ENCODE results near the gene PPP5C.

PPP5C gene

DNA sequence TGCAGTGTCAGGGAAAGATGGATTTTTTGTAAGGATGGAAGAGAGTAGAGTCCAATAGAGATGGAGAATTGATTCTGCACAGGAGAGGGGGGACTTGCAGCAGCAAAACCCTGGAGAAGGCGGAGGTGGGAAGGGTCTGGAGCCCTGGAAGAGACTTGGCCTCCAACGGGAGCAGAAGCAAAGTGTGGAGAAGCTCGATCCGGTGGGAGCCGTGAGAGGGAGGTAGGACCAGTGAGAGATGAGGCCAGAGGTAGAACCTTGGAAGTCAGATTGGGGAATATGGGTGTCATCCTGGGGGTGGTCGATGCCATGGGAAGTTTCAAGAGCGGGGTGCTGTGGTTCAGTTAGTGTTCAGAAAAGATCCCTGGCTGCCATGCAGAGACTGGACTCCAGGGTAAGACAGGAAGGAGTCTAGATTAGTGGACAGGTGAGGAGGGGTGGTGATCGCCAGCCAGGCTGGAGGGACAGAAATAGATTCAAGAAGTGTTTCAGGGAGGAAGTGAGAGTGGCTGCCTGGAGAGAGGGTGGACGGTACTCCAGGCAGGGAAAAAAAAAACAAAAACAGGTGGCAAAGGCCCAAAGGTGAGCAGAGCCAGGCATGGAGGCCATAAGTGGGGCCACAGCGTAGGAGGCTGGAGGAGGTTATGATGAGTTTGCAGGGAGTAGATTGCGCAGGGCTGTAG, 2.6 kb downstream of the PPP5C start:
- Mint-ChIP-seq H3K9me3 (no peaks in the 10 kb centered on the region), H3K36me3 (peaks cover 31% of the 10 kb centered on the region), H3K4me1 (peaks cover 65% of the 10 kb centered on the region), H3K4me3 (peak overlapping the region; percentile 92), H3K27ac (peak overlapping the region; percentile 93)
- DNase-seq (ENCODE audit: low spot score in 2 of 2) (no peak), ATAC-seq (no peak)

DNA sequence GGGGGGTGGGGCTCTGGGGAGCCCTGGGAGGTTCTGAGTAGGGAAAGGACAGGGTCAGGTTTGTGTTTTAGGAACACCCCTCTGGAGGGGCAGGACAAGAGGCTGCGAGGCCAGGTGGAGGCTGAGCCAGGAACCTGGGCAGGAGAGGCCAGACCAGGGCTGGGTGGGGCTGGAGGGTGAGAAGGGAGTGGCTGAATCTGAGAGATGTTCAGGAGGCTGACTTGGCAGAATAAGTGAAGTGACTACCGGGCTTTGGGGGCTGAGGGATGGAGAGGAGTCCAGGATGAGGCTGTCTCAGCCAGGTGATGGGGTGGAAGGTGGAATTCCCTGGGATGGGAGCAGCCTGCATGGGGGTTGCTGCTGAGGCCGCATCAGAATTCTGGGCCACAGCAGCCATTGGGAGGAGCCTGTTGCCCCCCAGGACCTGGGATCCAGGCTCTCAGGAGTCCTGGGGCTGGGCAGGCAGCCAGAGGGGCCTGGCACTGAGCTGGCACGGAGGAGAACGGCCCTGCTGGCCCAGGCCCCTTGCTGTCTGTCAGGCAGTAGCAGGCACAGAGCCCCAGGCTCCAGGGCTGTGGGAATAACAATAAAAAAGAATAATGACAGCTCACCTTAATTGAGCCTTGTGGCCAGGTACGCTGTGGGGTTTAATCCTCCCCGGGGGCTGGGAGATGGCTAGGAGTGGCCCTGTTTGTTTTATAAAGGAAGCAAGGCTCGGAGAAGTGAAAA, 3.3 kb downstream of the PPP5C start:
- Mint-ChIP-seq H3K9me3 (no peaks in the 10 kb centered on the region), H3K36me3 (peaks cover 38% of the 10 kb centered on the region), H3K4me3 (peak overlapping the region; percentile 92), H3K27ac (peak overlapping the region; percentile 93), H3K4me1 (peaks cover 73% of the 10 kb centered on the region)
- DNase-seq (ENCODE audit: low spot score in 2 of 2): peak in 1 of 2 donors; percentile 57
- no peak for ATAC-seq

DNA sequence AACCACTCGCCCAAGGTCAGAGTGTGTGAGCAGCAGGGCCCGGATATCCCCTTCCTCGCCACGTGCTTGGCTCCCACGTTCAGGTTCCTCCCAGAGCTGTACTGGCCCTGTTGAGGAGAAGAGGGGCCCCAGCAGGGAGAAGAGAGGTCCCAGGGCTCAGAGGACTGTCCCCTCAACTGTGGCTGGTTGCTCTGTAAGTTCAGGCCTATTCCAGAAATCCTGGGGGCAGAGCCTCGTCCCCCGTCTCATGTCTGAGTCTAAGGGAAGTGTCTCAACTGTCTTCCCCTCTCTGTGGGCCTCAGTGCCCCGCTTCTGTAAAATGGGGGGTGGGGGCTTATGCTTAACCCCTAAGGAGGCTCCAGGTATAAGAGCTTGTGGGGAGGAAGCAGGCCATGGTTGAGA, 3.9 kb downstream of the PPP5C start:
- H3K4me3 Mint-ChIP-seq: peak overlapping the region; percentile 92
- peaks cover 73% of the 10 kb centered on the region for H3K4me1 Mint-ChIP-seq
- peak; percentile 15 to 58 for DNase-seq (ENCODE audit: low spot score in 2 of 2)
- peak overlapping the region; percentile 93 for H3K27ac Mint-ChIP-seq
- peak; percentile 38 for ATAC-seq
- peaks cover 44% of the 10 kb centered on the region for H3K36me3 Mint-ChIP-seq
- no peaks in the 10 kb centered on the region for H3K9me3 Mint-ChIP-seq

DNA sequence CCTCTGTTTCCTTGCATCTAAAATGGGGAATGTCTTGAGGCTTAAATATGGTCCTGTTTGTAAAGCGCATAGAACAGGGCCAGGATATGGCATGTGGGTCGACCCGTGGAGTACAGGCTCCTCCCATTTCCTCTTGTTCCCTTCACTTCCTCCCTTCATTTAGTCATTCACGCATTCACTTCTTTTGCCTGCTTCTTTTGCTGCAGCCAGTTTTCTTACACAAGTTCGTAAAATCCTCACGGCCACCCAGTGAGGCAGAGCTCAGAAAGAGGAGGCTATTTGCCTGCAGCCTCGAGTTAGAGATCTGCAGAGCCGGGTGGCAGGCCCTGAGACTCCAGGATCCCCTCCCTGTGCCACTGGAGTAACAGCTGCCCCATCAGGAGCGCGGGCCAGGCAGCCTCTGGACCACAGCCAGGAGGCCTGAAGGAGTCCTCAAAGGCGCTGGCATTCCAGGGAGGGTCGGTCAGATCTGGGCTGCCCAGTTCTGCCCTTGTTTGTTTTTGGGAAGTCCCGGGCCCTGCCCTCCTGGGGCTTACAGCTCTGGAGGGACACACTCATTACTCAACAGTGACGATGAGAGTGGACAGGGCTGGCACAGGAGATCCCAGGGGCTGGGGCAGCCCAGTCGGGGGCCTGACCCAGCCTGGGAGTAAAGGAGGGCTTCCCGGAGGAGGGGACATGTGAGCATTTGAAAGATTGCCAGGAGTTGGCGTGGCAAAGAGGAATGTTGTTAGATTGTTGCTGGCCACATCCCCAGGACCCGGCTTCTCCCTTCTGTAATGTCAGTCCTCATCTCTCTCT, 4.6 kb downstream of the PPP5C start:
- Mint-ChIP-seq H3K4me1 (peaks cover 78% of the 10 kb centered on the region), H3K36me3 (peaks cover 51% of the 10 kb centered on the region), H3K4me3 (peak overlapping the region; percentile 92), H3K27ac (peak overlapping the region; percentile 93), H3K9me3 (no peaks in the 10 kb centered on the region)
- ATAC-seq (peak; percentile 31), DNase-seq (ENCODE audit: low spot score in 2 of 2) (peak in 1 of 2 donors; percentile 59)

DNA sequence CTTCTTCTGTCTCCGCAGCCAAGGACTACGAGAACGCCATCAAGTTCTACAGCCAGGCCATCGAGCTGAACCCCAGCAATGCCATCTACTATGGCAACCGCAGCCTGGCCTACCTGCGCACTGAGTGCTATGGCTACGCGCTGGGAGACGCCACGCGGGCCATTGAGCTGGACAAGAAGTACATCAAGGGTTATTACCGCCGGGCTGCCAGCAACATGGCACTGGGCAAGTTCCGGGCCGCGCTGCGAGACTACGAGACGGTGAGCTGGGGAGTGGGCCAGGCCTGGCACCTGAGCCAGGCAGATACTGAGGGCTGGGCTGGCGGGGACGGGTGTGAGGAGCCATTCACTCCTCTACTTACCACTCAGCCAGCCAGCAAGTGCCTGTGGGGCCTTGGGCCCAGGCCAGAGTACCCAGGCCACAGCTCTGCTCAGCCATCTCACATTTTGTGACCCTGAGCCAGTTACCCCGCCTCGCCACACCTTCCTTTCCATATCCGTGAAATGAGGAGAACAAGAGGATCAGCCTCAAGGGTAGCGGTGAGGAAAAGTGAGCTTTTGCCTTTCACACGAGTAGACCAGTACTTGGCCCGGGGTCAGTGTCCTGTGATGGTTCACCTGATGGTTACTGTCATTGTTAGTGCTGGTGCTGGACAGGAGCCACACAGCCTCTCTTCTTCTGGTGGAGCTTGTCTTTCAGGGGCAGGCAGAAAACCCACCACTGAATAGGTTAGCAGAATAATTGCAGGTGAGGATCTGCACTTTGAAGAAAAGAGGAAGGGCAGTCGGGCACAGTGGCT, 7.0 kb downstream of the PPP5C start:
- Mint-ChIP-seq H3K4me1 (peaks cover 77% of the 10 kb centered on the region), H3K9me3 (no peaks in the 10 kb centered on the region), H3K27ac (peak overlapping the region; percentile 91), H3K36me3 (peaks cover 66% of the 10 kb centered on the region), H3K4me3 (no peak overlapping the region)
- ATAC-seq (no peak), DNase-seq (ENCODE audit: low spot score in 2 of 2) (no peak)

DNA sequence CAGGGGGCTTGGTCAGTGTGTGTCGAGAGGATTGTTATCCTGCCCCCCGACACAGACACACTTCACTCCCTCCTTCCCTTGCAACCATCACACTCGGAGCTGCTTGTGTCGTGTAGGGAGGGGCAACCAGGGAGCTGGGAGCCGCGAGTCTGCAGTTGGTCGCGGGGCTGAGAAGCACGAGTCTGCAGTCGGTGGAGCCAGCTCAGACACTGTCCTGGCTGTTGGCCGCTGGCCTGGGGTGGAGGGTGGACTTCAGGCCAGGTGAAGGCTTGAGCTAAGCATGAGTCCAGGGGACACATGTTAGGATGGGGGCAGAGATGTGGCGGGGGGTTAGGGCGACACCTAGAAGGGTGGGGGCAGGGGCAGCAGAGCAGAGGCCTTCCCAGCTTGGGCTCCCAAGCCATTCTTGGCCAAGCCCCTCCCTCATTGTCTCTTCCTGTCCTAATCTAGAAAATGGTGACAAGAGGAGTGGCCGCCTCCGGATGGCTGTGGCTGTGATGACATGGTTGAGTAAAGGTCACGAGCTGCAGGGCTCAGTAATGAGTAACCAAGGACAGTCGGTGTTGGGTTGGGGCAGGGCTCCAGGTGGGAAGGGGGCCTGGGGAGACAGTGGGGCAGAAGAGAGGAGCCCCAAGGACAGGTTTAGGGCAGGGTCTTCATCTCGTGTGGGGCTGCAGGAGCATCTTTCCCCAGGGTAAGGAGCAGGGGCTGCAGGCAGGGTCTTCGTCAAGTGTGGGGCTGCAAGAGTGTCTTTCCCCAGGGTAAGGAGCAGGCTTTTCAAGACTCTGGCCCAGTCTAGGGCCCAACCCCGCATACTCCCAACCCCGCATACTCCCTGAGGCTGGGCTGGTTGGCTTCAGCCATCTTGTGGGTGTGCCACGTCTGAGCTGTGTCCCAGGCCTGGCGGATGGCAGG, 8.6 kb downstream of the PPP5C start:
- ATAC-seq: peak; percentile 76
- Mint-ChIP-seq H3K9me3 (no peaks in the 10 kb centered on the region), H3K36me3 (peaks cover 79% of the 10 kb centered on the region), H3K4me1 (peaks cover 64% of the 10 kb centered on the region), H3K27ac (peak overlapping the region; percentile 91), H3K4me3 (peak overlapping the region; percentile 36)
- no peak for DNase-seq (ENCODE audit: low spot score in 2 of 2)

DNA sequence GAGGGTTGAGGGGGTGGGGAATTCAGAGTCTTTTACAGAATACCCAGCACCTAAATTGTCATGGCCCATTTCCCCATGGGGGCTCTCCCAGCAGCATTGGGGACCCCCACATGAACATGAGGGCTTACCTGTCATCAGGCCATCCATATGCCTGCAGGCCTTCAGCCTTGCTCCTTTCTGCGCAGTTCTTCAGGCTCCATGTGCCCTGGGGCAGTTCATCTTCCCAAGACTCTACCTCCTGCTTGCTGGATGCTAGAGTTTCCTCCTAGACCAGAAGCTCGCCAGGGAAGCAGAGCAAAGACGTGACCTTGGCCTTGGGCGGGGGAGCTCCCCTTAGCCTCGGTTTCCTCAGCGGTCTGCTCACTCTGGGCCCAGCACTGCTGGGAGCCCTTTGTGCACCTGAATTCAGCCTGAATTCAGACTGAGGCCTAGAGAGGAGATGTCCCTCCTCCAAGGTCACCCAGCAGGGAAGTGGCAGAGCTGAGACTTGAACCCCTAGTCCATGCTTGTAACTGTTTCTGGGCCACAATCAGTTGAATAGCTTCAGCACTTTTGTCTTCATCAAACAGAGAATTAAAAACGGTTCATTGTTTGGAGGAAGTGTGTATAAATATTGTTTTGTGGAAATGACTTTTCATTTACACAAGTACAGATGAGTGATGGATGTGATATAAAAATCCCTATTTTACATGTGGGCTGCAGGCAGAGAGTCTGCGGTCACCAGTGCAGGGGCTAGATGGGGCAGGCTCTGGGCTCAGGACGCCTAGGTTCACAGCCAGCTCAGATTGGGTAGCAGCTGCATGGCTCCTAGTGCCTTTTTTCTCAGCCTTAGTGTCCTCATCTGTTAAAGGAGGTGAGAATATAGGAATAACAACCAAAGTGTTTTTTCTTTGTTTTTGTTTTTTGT, 9.5 kb downstream of the PPP5C start:
- ATAC-seq: no peak
- Mint-ChIP-seq H3K4me3 (peak overlapping the region; percentile 36), H3K36me3 (peaks cover 81% of the 10 kb centered on the region), H3K27ac (peak overlapping the region; percentile 91), H3K9me3 (no peaks in the 10 kb centered on the region), H3K4me1 (peaks cover 55% of the 10 kb centered on the region)
- no peak for DNase-seq (ENCODE audit: low spot score in 2 of 2)

DNA sequence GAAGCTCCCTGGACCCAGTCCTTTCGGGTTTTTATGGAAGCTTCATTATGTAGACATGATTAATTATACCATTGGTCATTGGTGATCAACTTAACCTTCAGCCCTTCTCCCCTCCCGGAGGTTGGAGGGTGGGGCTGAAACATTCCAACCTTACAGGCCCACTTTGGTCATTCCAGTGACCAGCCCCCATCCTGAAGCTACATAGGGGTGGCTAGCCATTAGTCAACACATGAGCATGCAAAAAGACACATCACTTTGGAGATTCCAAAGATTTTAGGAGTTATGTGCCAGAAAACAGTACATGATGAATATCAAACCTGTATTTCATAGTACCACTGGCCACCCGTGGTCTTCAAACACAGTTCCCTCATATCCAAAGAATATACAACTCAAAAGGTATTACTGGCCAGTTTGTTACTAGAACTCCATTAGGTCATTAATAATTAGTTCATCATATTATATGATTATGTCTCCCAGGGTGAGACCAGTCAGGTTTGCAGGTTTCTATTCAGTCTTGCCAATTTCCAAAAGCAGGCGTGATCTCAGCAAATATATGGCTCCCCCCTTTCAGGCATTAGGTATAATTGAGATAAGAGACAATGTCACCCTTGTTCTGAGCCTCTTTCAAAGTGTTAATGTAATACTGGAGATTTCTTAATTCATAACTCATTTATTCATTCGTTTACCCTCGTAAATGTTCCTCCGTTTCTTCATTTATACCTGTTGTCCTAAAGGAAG, 11.1 kb downstream of the PPP5C start:
- peaks cover 84% of the 10 kb centered on the region for H3K36me3 Mint-ChIP-seq
- DNase-seq (ENCODE audit: low spot score in 2 of 2) (no peak), ATAC-seq (no peak)
- H3K9me3 Mint-ChIP-seq: no peaks in the 10 kb centered on the region
- no peak overlapping the region for H3K4me3 Mint-ChIP-seq
- peaks cover 52% of the 10 kb centered on the region for H3K4me1 Mint-ChIP-seq
- no peak overlapping the region for H3K27ac Mint-ChIP-seq

DNA sequence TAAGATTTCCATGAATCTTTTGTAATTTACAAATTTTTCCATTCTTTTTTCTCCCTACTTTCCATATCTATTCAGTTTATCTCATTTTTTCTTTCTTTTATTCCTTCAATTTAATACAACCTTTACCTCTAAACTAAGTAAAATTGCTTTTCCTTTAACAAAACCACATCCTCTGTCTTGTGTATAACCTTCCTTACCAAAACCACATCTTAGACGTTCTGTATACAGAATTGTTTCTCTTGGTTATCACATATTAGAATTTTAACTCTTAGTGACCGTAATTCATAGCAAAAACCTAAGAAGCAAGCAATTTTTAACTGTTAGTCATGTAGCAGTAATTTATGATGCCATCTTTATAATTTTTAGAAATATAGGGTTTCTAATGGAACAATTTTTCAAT, 15.0 kb downstream of the PPP5C start:
- peaks cover 72% of the 10 kb centered on the region for H3K36me3 Mint-ChIP-seq

DNA sequence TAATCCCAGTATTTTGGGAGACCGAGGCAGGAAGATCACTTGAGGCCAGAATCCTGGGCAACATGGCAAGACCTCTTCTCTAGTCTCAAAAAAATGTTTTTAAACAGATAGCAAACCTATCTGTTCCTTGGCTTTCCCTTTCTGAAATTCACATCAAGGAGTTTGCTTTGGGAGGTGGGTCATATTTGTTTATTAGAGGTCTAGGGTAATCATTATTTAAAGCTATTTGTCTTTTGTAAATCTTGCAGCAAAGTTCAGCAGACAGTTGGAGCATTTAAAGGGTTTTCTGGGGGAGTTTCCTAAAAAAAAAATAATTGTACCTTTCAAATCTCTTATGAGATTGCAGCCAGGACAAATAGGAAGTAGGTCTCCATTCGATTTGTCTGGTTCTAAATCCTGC, 17.5 kb downstream of the PPP5C start:
- Mint-ChIP-seq H3K27ac (no peak overlapping the region), H3K4me1 (peaks cover 42% of the 10 kb centered on the region), H3K4me3 (no peak overlapping the region), H3K9me3 (no peaks in the 10 kb centered on the region), H3K36me3 (peaks cover 51% of the 10 kb centered on the region)
- ATAC-seq (no peak), DNase-seq (ENCODE audit: low spot score in 2 of 2) (no peak)

More for the DNA sequence above, 15.0 kb downstream of the PPP5C start:
- DNase-seq (ENCODE audit: low spot score in 2 of 2) (no peak), ATAC-seq (peak; percentile 73)
- Mint-ChIP-seq H3K9me3 (no peaks in the 10 kb centered on the region), H3K27ac (peak overlapping the region; percentile 18), H3K4me3 (peak overlapping the region; percentile 45), H3K4me1 (peaks cover 46% of the 10 kb centered on the region)

DNA sequence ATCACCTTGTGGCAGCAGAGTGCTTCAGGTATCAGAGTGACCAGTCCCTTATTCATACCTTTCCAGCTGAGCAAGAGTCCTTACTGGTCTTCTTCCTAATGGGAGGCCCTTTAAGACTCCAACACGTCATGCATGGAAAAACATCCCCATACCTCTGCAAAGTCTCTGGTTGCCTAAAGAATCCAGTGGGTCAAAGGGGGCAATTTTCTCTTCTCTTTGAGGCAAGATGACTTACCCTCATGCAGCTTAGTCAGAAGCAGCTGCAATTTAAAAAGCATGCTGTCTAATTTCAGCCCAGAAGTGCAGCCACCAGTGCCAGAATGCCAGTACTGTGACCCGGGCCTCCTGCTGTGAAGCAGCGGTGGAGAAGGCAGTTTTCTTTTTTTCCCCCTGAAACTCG, 18.7 kb downstream of the PPP5C start:
- Mint-ChIP-seq H3K4me1 (peaks cover 45% of the 10 kb centered on the region), H3K9me3 (no peaks in the 10 kb centered on the region), H3K27ac (peak overlapping the region; percentile 32), H3K4me3 (no peak overlapping the region), H3K36me3 (peaks cover 42% of the 10 kb centered on the region)
- DNase-seq (ENCODE audit: low spot score in 2 of 2) (no peak), ATAC-seq (no peak)

DNA sequence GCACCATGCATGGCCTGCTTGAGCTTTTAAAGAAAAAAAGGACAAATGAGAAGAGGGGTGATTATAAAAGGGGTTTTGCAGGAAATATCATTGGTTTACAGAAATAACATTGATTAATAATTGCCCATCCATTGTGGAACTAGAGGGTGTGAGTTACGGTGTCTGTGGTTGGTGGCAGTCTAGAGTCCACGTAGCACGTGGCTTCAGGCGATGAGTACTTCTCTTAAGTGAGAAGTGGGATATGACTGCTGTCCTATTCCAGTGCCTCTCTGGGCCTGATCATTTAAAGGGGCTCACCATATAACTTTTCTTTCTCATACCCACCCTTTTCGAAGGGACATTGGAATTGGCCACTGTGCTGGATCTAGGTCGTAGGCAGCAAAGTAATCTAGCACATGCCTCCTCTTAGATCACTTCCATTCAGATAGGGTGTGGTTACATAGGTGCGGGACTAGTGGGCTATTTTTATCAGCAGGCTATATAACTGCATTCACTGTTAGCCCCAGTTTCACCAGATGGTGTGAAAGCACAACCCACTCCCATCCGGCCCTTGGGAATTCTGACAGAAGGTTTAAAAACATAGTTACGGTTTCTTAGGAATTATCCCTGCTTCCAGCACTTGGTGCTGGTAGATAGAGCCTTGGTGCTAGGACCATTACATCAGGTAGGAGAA, 19.9 kb downstream of the PPP5C start:
- Mint-ChIP-seq H3K4me3 (no peak overlapping the region), H3K4me1 (peaks cover 55% of the 10 kb centered on the region), H3K9me3 (no peaks in the 10 kb centered on the region), H3K27ac (peak overlapping the region; percentile 32), H3K36me3 (peaks cover 40% of the 10 kb centered on the region)
- ATAC-seq: peak; percentile 59
- DNase-seq (ENCODE audit: low spot score in 2 of 2): no peak

Data from stimulated activated effector memory CD8-positive, alpha-beta T cell treated with anti-CD3 and anti-CD28 coated beads, Interleukin-12 subunit alpha, Interleukin-12 subunit beta, amount 100 ng/mL, for 72 hours (primary cell).